ENCODE data around the gene BPIFB6.

DNA sequence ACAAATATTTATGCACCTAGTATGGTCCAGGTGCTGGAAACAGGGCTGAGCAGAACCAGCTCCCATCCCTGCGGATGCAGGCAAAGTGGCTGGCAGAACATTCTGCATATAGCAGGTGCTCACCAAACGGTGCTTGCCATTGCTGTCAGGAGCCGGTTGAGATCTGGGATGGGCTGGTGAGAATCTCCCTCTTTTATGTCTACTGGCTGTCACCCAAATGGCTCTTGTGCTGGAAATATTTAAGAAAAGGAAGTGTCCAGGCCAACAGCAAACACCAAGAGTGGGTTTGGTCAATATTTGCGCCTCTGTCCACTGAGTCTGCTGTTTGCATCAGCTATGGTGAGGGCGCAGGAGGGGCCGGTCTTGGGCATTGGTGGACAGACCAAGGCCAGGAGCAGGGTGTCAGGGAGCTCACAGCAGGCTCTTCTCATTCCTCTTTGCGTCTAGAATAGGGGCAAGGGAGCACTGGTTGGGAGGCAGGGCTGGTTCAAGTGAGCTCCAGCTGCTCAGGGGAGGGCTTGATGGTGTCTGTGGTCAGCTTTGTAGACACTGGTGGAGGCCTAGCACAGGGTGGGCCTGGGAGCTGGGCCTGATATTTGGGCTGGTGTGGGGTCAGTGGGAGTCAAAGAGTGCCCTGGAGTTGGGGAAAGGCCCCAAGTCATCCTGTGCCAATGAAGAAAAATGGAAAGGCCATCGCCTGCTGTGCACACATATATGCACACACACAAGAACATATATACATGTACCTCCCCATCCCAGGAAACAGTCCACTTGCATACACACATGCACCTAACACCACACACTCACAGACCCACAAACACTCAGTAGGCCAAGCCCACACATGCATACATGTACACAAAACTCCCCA lies 25.3 kb upstream of the BPIFB6 start:
- no peak for TF ChIP-seq CTCF (conservative IDR thresholded peaks at IDR 0.05; ENCODE audit: low read length)
- TF ChIP-seq EZH2phosphoT487 (IDR thresholded peaks at IDR 0.05; ENCODE audit: borderline replicate concordance), result no peak

Measured in Loucy (cell line).